Measurements from ENCODE around the gene CDH12. TPM values are rescaled to one million over a fixed set of nuclear protein-coding genes. Genes with fewer than 3 reads are reported as not detected.

The CDH12 gene
- total and polyA plus RNA-seq, 4 donors: 0.02 to 0.33 (median 0.17) TPM; not detected in 1

- no peak for TF ChIP-seq YY1 (IDR thresholded peaks at IDR 0.05)
- no peak for TF ChIP-seq ATF3 (IDR thresholded peaks at IDR 0.05)
- TF ChIP-seq EGR1 (IDR thresholded peaks at IDR 0.05; ENCODE audit: low read depth in 2 of 2): no peak
- TF ChIP-seq MAX (IDR thresholded peaks at IDR 0.05): no peak
- no peak for TF ChIP-seq HNF4G (IDR thresholded peaks at IDR 0.05)
- no peak for TF ChIP-seq JUND (IDR thresholded peaks at IDR 0.05)
- TF ChIP-seq RAD21 (IDR thresholded peaks at IDR 0.05): no peak
- TF ChIP-seq GABPA (IDR thresholded peaks at IDR 0.05 in 1 of 2, conservative IDR thresholded peaks at IDR 0.05 in 1 of 2): no peak
- no peak for TF ChIP-seq TAF1 (conservative IDR thresholded peaks at IDR 0.05)
Observed at GRCh38 chr5:22431840-22432239, 421.3 kb downstream of the CDH12 start.

GRCh38 chr5:22431406-22431805 lies 421.7 kb downstream of the CDH12 start:
- no peaks in the 10 kb centered on the region for H3K27me3 ChIP-seq (ENCODE audit: control insufficient read depth in 4 of 4, insufficient read depth in 4 of 4, low read length in 3 of 4)

More at GRCh38 chr5:22431840-22432239, 421.3 kb downstream of the CDH12 start:
- no peaks in the 10 kb centered on the region for H3K27me3 ChIP-seq (ENCODE audit: control insufficient read depth in 4 of 4, insufficient read depth in 4 of 4, low read length in 3 of 4)
- no peak overlapping the region for H3K9ac ChIP-seq (ENCODE audit: low read depth in 1 of 2, low read length in 2 of 2)
- no peak overlapping the region for H3K4me3 ChIP-seq (ENCODE audit: low read depth in 1 of 3, low read length in 3 of 3)
- H3K4me1 ChIP-seq (ENCODE audit: control insufficient read depth in 4 of 4, insufficient read depth in 4 of 4, low read length in 3 of 4): no peaks in the 10 kb centered on the region
- WGBS: 70% methylated on average over 3 of the region's 3 CpGs
- no peaks in the 10 kb centered on the region for H3K9me3 ChIP-seq (ENCODE audit: control insufficient read depth in 4 of 4, low read length in 3 of 4)
- no peak for DNase-seq (ENCODE audit: low spot score)
- H3K36me3 ChIP-seq (ENCODE audit: control insufficient read depth in 4 of 4, insufficient read depth in 3 of 4, low read depth in 1 of 4, low read length in 3 of 4): no peaks in the 10 kb centered on the region
- H3K27ac ChIP-seq (ENCODE audit: low read depth in 1 of 2, low read length in 2 of 2): no peak overlapping the region

More at GRCh38 chr5:22431406-22431805, 421.7 kb downstream of the CDH12 start:
- no peak for TF ChIP-seq YY1 (IDR thresholded peaks at IDR 0.05)
- no peak for TF ChIP-seq REST (IDR thresholded peaks at IDR 0.05)
- no peak for TF ChIP-seq HNF4G (IDR thresholded peaks at IDR 0.05)
- TF ChIP-seq FOXA1 (IDR thresholded peaks at IDR 0.05): no peak
- no peak overlapping the region for H3K4me3 ChIP-seq (ENCODE audit: low read depth in 1 of 3, low read length in 3 of 3)
- DNase-seq (ENCODE audit: low spot score): no peak
- no peaks in the 10 kb centered on the region for H3K9me3 ChIP-seq (ENCODE audit: control insufficient read depth in 4 of 4, low read length in 3 of 4)
- H3K36me3 ChIP-seq (ENCODE audit: control insufficient read depth in 4 of 4, insufficient read depth in 3 of 4, low read depth in 1 of 4, low read length in 3 of 4): no peaks in the 10 kb centered on the region
- H3K9ac ChIP-seq (ENCODE audit: low read depth in 1 of 2, low read length in 2 of 2): no peak overlapping the region
- no peaks in the 10 kb centered on the region for H3K4me1 ChIP-seq (ENCODE audit: control insufficient read depth in 4 of 4, insufficient read depth in 4 of 4, low read length in 3 of 4)
- H3K27ac ChIP-seq (ENCODE audit: low read depth in 1 of 2, low read length in 2 of 2): no peak overlapping the region
- WGBS: 61% methylated on average over 2 of the region's 2 CpGs
